BLaER1 treated with 17β-estradiol and CSF1 and Interleukin-3, amounts not matched to agents 10 nM and 100 nM (cell line): ENCODE results near the gene VSIG10L2.
A peak's percentile ranks its signal among the peaks of the same experiment; 100 is the strongest.

Source experiments
- H3K27ac ChIP-seq, 11 experiments: shearing (Covaris generic); formaldehyde crosslinking; 2 replicates each; pipeline ENCODE4 v1.8.1; 2022
- H3K27me3 ChIP-seq, 11 experiments: shearing (Covaris generic); formaldehyde crosslinking; 2 replicates each; pipeline ENCODE4 v1.8.1; 2022
- H3K36me3 ChIP-seq, 11 experiments: shearing (Covaris generic); formaldehyde crosslinking; 2 replicates each; pipeline ENCODE4 v1.8.1; 2022
- H3K4me1 ChIP-seq, 10 experiments: shearing (Covaris generic); formaldehyde crosslinking; 2 replicates each; pipeline ENCODE4 v1.8.1; 2022
- H3K4me2 ChIP-seq, 11 experiments: shearing (Covaris generic); formaldehyde crosslinking; 2 replicates each; pipeline ENCODE4 v1.8.1; 2022
- H3K4me3 ChIP-seq, 10 experiments: shearing (Covaris generic); formaldehyde crosslinking; 2 replicates each; pipeline ENCODE4 v1.8.1; 2022
- H3K9ac ChIP-seq, 11 experiments: shearing (Covaris generic); formaldehyde crosslinking; 2 replicates each; pipeline ENCODE4 v1.8.1; 2022
- H3K9me3 ChIP-seq, 11 experiments: shearing (Covaris generic); formaldehyde crosslinking; replicated peaks in 1 of 11; 2 replicates each; pipeline ENCODE4 v1.8.1; 2022
- H4K20me1 ChIP-seq, 11 experiments: shearing (Covaris generic); formaldehyde crosslinking; 2 replicates each; pipeline ENCODE4 v1.8.1; 2022
- Cebpa-rat ChIP-seq, 11 experiments: shearing (Covaris generic); IDR thresholded peaks; 2 replicates each; pipeline ENCODE4 v1.8.1; 2022

Gene VSIG10L2

DNA sequence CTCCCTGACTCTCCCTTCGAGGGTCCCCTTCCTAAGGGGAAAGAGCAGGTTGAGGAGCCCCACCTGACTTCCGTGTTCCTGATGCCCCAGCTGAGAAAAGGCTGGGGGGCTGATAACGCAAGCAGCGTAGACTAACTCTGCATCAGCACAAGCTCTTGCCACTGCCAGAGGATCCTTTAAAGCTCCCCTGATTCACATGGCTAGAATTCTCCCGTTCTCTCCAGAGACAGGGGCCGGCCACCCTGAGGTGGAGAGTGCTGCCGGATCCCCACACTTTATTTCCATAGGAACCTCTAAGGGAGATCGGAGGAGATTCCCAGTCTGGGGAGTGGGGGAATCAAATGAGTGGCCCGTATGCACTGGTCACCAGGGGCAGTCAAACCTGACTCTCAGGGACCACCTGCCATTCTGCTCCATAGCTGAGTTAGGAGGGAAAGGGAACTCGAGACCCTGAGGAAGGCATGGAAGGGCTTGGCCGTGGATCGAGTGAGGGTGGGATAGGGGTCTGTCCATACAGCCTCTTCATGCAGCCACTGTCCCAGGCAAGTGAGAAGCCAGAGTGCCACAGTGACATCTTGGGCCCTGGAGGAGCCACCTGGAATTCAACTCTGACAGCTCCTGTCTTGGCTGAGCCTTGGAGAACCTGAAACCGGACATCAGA, 1.4 kb upstream of the VSIG10L2 start:
- no peaks in the 10 kb centered on the region; a peak in 1 of 22 replicates for H4K20me1 ChIP-seq
- no peaks in the 10 kb centered on the region for H3K9me3 ChIP-seq
- H3K36me3 ChIP-seq = no peaks in the 10 kb centered on the region
- H3K27me3 ChIP-seq = no peaks in the 10 kb centered on the region
- H3K27ac ChIP-seq = no peak overlapping the region
- no peak overlapping the region for H3K4me3 ChIP-seq
- H3K9ac ChIP-seq = no peak overlapping the region
- peaks cover 0 to 65% (median 53%) of the 10 kb centered on the region in 10 experiments; a peak in 18 of 20 replicates for H3K4me1 ChIP-seq
- no peak for TF ChIP-seq Cebpa-rat (IDR thresholded peaks at IDR 0.05)
- no peak overlapping the region for H3K4me2 ChIP-seq

DNA sequence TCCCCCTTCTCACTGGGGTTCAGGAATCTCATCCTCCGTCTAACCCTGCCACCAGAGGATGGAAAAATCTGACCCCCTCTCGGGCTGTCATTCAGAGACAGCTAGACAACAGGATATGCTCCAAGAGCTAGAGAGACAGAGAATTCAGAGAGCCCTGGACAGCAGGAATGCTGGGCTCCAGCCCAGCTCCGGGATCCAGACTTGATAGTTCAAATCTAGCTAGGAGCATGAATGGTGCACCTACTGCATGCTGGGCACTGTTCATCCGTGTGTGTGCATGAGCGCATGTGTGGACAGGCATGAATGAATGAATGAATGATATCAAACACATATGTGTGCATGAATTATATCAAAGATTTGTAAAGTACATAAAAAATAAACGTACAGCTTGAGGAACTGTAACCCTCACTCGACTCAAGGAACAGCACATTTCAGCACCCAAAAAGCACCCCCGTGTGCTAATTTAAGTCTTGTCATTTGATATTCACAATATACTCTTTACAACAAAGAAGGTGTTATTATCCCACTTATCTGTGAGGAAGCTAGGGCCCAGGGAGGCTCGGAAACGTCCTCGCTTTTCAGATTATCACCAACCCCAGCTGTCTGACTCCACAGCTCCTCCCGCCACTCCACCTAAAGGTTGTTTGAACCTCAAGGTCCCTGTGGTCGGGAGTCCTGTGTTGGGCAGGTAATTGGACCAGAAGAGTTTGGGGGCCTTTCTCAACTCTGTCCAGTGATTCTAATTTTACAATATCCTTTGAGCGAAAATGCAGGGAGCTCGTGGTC, 640 bp upstream of the VSIG10L2 start:
- H3K4me3 ChIP-seq = no peak overlapping the region
- H3K9ac ChIP-seq = no peak overlapping the region
- H3K27me3 ChIP-seq = no peaks in the 10 kb centered on the region
- peak overlapping the region in 8 of 11 experiments; percentile 12 to 41 (median 24); a peak in 7 of 22 replicates for H3K4me2 ChIP-seq
- no peak overlapping the region for H3K27ac ChIP-seq
- H4K20me1 ChIP-seq = no peaks in the 10 kb centered on the region; a peak in 1 of 22 replicates
- TF ChIP-seq Cebpa-rat (IDR thresholded peaks at IDR 0.05) = no peak
- no peaks in the 10 kb centered on the region for H3K9me3 ChIP-seq
- peaks cover 0 to 65% (median 53%) of the 10 kb centered on the region in 10 experiments; a peak in 18 of 20 replicates for H3K4me1 ChIP-seq
- H3K36me3 ChIP-seq = no peaks in the 10 kb centered on the region

DNA sequence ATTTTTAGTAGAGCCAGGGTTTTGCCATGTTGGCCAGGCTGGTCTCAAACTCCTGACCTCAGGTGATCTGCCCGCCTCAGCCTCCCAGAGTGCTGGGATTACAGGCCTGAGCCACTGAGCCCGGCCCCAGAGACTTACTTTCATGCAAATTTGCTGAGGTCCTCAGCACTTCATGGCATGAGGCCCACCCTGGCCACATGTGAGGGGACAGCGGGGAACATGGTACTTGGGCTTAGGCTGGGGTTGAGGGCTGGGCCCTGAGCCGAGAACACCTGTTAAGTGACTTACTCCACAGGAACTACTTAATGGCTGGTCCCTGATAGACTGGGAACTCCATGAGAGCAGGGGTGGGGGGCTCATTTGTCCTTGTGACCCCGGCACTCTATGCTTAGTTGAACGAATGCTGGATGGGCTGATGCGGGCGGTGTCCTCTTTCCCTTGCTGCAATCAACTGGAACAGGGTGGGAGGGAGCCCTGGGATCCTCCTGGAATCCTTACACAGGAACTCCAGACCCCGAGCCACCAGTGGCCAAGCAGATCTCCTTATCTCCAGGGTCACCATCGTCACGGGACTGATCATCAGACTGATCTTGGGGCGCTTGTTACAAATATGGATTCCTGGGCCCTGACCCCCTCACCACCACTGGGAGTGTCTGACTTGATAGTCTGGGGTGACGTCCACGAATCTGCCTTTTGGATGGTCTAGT, 1.0 kb downstream of the VSIG10L2 start:
- no peaks in the 10 kb centered on the region for H3K27me3 ChIP-seq
- no peaks in the 10 kb centered on the region; a peak in 1 of 22 replicates for H4K20me1 ChIP-seq
- H3K27ac ChIP-seq = peak overlapping the region in 1 of 11 experiments; percentile 44; a peak in 1 of 22 replicates
- H3K9me3 ChIP-seq = no peaks in the 10 kb centered on the region
- peak overlapping the region in 1 of 11 experiments; percentile 46; a peak in 2 of 22 replicates for H3K9ac ChIP-seq
- TF ChIP-seq Cebpa-rat (IDR thresholded peaks at IDR 0.05) = no peak
- H3K36me3 ChIP-seq = no peaks in the 10 kb centered on the region
- peak overlapping the region; percentile 16 to 97 (median 76); a peak in 20 of 22 replicates for H3K4me2 ChIP-seq
- H3K4me1 ChIP-seq = peaks cover 0 to 58% (median 45%) of the 10 kb centered on the region in 10 experiments; a peak in 18 of 20 replicates
- 0 out of 20 replicates have a peak overlapping the region, but pooled peaks of 1 of the 10 experiments have one; percentile 28 for H3K4me3 ChIP-seq

DNA sequence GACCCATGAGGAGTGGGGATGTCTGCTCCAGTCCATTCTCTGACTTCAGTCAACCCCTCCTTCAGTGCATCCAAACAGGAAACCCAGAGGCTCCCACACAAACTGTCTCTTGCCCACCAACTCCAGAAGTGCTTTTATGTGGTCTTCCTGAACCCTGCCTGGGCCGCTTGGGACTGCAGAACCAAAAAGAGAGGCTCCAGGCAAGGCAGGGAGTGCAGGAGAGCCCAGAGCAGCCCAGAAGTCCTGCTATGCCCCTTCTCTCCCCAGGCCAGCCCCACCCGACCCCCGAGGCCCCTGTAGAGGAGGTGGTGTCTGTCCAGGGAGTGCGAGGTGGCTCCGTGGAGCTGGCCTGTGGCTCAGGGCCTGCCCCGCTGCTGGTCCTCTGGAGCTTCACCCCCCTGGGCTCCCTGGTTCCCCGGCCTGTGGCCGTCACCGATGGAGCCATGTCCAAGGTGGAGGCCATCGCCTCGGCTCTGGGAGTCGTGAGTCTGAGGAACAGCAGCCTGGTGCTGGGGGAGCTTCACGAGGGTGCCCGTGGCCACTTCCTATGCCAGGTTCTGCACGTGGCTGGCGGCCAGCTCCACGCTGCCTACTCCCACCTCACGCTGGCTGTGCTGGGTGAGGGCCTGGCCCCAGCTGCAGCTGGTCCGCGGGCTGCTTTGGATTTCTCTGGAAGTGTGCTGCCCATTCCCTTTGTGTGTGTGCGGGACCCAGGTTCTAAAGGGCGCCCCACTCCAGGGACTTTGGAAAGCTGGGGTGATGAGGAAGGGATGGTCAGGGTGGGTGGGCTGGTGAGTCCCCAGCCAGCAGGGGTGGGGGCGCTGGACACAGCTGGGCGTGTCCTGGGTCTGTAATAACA, 1.8 kb downstream of the VSIG10L2 start:
- no peaks in the 10 kb centered on the region for H3K36me3 ChIP-seq
- peak overlapping the region; percentile 16 to 97 (median 76); a peak in 20 of 22 replicates for H3K4me2 ChIP-seq
- no peaks in the 10 kb centered on the region for H3K9me3 ChIP-seq
- peak overlapping the region in 1 of 10 experiments; percentile 28; a peak in 1 of 20 replicates for H3K4me3 ChIP-seq
- H4K20me1 ChIP-seq = no peaks in the 10 kb centered on the region; a peak in 1 of 22 replicates
- peak overlapping the region in 4 of 11 experiments; percentile 35 to 54 (median 47); a peak in 8 of 22 replicates for H3K27ac ChIP-seq
- no peaks in the 10 kb centered on the region for H3K27me3 ChIP-seq
- no peak for TF ChIP-seq Cebpa-rat (IDR thresholded peaks at IDR 0.05)
- peak overlapping the region in 3 of 11 experiments; percentile 13 to 46 (median 44); a peak in 6 of 22 replicates for H3K9ac ChIP-seq
- H3K4me1 ChIP-seq = peaks cover 0 to 50% (median 37%) of the 10 kb centered on the region in 10 experiments; a peak in 18 of 20 replicates

DNA sequence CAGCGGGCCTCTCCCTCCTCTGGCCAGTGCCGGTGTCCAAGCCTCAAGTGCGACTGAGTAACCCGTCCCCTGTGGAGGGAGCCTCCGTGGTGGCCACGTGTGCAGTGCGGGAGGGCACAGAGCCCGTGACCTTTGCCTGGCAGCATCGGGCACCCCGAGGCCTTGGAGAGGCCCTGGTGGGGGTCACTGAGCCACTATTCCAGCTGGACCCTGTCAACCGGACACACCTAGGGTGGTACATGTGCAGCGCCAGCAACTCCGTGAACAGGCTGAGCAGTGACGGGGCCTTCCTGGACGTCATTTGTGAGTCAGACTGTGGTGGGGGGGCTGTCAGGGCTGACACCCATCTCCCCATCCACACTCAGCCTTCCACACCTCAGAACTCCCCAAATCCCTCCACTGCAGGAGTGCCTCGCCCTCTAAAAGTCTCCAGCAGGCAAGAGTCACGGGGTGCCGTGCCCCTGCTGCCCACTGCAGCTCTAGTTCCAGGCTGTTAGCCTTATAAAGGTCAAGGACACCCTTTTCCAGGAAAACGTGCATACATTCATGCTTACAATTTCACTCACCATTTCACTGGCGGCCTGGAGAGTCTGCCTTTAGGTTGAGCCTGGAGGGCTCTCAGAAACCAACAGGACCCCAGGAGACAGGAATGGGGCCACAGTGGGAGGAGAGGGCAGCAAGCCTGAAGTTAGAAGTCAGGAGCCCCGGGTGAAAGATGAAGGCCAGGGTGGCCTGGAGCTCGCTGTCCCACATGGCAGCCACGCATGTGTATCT, 2.6 kb downstream of the VSIG10L2 start:
- no peaks in the 10 kb centered on the region; a peak in 1 of 22 replicates for H4K20me1 ChIP-seq
- no peaks in the 10 kb centered on the region for H3K27me3 ChIP-seq
- TF ChIP-seq Cebpa-rat (IDR thresholded peaks at IDR 0.05) = no peak
- no peaks in the 10 kb centered on the region for H3K9me3 ChIP-seq
- peaks cover 0 to 43% (median 30%) of the 10 kb centered on the region in 10 experiments; a peak in 18 of 20 replicates for H3K4me1 ChIP-seq
- H3K36me3 ChIP-seq = no peaks in the 10 kb centered on the region
- no peak overlapping the region for H3K9ac ChIP-seq
- peak overlapping the region in 8 of 11 experiments; percentile 57 to 97 (median 82); a peak in 15 of 22 replicates for H3K4me2 ChIP-seq
- H3K27ac ChIP-seq = no peak overlapping the region
- H3K4me3 ChIP-seq = no peak overlapping the region

DNA sequence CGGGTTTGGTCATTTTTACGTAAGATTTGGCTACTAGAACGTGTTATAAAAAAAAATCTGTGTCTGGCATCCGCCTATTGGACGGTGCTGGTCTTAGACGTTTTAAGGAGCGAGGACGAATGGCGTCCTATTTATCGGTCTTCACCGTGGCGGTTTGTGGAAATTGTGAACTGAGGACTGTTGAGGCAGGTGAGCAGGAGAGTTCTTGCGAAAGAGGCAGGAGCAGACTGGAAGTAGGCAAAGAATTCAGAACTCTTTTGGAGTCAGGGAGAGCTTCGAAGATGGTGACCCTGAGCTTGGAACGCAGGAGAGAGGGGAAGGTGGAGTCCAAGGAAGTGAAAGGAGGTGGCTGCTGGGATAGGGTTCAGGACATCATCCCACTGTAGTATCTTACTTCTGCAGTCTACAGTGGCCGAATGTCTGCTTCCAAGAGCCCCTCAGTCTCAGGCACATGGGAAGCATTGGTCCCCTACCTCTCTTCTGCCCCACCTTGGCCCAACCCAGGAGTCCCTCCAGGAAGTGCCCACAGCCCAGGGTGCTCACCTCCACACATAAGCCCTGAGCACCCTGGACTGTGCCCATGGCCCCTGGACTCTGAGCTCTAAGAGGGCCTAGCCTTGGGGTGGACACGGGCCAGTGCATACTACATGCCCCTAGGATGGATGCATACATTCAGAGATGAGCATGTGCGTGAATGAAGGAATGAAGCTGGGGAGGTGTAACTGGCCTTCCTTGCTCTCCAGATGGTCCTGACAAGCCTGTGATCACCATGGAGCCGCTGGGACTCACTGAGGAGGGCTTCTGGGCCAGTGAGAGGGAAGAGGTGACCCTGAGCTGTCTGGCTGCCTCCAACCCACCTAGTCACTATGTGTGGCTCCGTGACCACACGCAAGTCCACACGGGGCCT, 3.7 kb downstream of the VSIG10L2 start:
- Histone ChIP-seq H4K20me1 (no peaks in the 10 kb centered on the region; a peak in 1 of 22 replicates), H3K36me3 (no peaks in the 10 kb centered on the region), H3K4me2 (no peak overlapping the region), H3K27me3 (no peaks in the 10 kb centered on the region), H3K9me3 (no peaks in the 10 kb centered on the region), H3K27ac (no peak overlapping the region), H3K4me3 (no peak overlapping the region), H3K9ac (no peak overlapping the region), H3K4me1 (peaks cover 0 to 43% (median 30%) of the 10 kb centered on the region in 10 experiments; a peak in 18 of 20 replicates)
- peak in 1 of 11 experiments; percentile 28; a peak in 1 of 22 replicates for TF ChIP-seq Cebpa-rat (IDR thresholded peaks at IDR 0.05)

DNA sequence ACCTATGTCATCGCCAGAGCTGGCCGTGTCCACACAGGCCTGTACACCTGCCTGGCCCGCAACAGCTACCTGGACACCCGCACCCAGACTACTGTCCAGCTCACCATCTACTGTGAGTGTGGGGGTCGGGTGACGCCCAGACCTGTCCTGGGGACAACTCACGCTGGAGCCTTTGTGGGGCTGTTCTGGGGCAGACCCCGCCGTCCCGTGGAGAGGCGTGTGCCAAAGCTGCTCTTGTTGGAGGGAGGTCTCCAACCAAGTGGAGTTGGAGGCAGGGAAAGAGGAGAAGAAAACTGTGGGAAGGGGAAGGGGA, 4.3 kb downstream of the VSIG10L2 start:
- TF ChIP-seq Cebpa-rat (IDR thresholded peaks at IDR 0.05) = no peak
- no peaks in the 10 kb centered on the region for H3K36me3 ChIP-seq
- H3K27ac ChIP-seq = no peak overlapping the region

More for the DNA sequence above, 4.3 kb downstream of the VSIG10L2 start:
- no peaks in the 10 kb centered on the region for H3K9me3 ChIP-seq
- H3K4me3 ChIP-seq = no peak overlapping the region
- H4K20me1 ChIP-seq = no peaks in the 10 kb centered on the region
- peaks cover 0 to 43% (median 30%) of the 10 kb centered on the region in 10 experiments; a peak in 18 of 20 replicates for H3K4me1 ChIP-seq
- no peak overlapping the region for H3K4me2 ChIP-seq
- no peaks in the 10 kb centered on the region for H3K27me3 ChIP-seq
- no peak overlapping the region for H3K9ac ChIP-seq
